Posterior vena cava (tissue), 2 donors: ENCODE results near the gene TSPAN7. TPM values are rescaled to one million over a fixed set of nuclear protein-coding genes. Genes with fewer than 3 reads are reported as not detected.

ENCODE experiments used
- DNase-seq: peaks from one replicate; pipeline ENCODE4 v3.0.0-alpha.2; 2020; ENCODE audit warnings: low spot score
- intact Hi-C, 2 donors: fragments of 100-400 bp; cut with DNase I; formaldehyde crosslinking; loops; one replicate each; pipeline versions ENCODE4 v1.14.1 to v1.14.2; 2022 to 2023
- total RNA-seq, 2 donors: library from RNA; stranded (reverse); fragmentation: NEBNext Ultra II Directional; extraction: Animal tissue kit (Norgen Biotek cat#: 25700); gene quantifications; one replicate each; pipeline ENCODE4 v1.2.1, GENCODE V29; 2021
- donor health status: DM: yes; HTN: yes; CAD: no.
- donor health status: DM: yes; HTN: yes; CAD: no.

Gene TSPAN7
- total RNA-seq, 2 donors from 2014 or later: 30.5 to 40.1 TPM

GRCh38 chrX:38732866-38733265 lies 171.5 kb downstream of the TSPAN7 start:
- no peak for DNase-seq
- intact Hi-C loops: no loop called here

Other genes with a start within 250 kb of the TSPAN7 start
- gene RPGR, start 234.0 kb upstream of the TSPAN7 start, total RNA-seq: 10 to 100 TPM; 17.0 to 24.0 TPM
- gene OTC, start 208.9 kb upstream of the TSPAN7 start, total RNA-seq: 1 to 10 TPM; 2.9 to 3.2 TPM
- gene MID1IP1, start 239.9 kb downstream of the TSPAN7 start, total RNA-seq: 10 to 100 TPM; 36.7 to 41.7 TPM